Stimulated activated CD4-positive, alpha-beta T cell treated with anti-CD3 and anti-CD28 coated beads, Interleukin-15, amount 100 ng/mL, for 48 hours (primary cell): ENCODE results near the gene IFT81.

Source experiments
- DNase-seq, 2 donors: peaks; one replicate each; pipeline ENCODE4 v3.0.0-alpha.2; 2020; ENCODE audit warnings: low read depth in 2 of 2

IFT81 gene

GRCh38 chr12:110149086-110149660, 25.0 kb downstream of the IFT81 start:
- no peak for DNase-seq

DNA sequence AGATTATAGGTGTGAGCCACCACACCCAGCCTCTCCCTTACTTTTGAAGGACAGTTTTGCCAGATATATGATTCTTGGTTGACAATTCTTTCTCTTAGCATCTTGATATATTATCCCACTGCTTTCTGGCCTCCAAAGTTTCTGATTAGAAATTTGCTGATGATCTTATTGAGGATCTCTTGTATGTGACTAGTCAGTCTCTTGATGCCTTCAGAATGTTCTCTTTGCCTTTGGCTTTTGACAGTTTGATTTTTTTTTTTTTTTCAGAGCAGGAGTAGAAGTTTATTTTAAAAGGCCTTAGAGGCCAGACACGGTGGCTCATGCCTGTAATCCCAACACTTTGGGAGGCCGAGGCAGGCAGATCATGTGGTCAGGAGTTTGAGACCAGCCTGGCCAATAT, 32.6 kb downstream of the IFT81 start:
- no peak for DNase-seq

- no peak for DNase-seq
These were observed 33.4 kb downstream of the IFT81 start for GRCh38 chr12:110157539-110157938.

GRCh38 chr12:110159671-110160245, 35.6 kb downstream of the IFT81 start:
- no peak for DNase-seq

DNA sequence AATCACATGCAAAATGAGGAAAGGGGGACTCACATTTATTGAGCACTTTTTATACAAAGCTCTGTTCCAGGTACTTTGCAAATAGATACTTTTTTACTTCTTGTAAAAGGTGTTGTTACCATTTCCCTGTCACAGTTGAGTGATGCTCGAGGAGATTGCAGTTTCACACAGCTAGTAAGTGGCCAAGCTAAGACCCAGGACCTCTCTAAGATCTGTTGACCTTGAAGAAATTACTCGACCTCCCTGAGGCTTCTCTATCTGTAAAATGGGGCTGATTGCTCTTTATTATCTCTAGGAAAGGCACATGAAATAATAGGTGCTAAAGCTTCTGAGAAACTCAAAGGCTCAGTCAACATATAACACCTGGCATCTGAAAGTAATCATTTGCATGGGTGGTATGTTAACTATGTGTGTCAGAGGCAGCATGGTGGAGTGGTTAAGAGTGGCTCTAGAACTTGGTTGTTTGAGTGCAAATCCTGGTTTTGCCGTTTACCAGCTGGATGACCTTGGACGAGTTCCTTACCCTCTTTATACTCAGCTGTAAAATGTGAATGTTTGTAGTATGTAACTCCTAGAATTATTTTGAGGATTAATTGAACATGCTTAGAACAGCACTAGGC, 41.5 kb downstream of the IFT81 start:
- no peak for DNase-seq

DNA sequence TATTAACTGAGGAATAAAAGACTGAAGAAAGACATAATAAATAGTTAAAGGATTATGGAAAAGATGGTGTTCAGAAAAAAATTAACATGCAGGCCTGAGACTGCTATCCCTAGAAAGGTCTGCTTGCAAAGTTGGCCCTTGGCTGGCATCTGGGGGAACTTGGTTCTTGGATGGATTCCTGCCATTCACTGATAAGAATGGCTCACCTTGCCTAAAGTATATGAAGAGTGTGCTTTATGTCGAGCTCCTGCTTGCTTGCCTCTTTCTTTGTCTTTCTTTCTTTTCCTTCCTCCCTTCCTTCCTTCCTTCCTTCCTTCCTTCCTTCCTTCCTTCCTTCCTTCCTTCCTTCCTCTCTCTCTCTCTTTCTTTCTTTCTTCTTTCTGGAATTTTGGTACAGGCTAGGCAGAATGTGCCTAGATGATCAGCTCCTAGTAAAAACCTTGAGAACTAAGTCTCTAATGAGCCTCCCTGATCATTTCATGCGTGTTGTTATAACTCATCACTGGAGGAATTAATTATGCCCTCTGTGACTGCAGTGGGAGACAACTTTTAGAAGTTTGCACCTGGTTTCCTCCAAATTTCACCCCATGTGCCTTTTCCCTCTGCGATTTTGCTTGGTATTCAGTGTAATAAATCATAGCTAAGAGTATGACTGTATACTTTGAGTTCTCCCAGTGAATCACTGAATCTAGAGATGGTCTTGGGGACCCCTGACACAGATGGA, 44.7 kb downstream of the IFT81 start:
- DNase-seq, result no peak

- DNase-seq, result no peak
These were observed 46.5 kb downstream of the IFT81 start for GRCh38 chr12:110170535-110171185.

DNA sequence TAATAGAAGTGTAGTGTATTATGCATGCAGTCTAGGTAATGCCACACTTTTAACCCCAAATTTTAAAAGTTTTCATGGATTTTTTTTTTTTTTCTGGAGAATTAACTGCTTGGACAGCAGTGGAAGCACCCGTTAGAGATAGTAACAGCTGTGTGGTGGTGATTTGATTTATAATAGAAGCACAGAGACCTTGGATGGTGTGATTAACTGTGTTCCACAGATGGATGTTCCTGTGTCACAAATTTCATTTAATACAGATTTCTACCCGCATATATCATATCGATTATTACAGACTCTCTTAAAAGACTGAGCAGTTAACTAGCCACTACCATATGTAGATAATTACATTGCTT, 47.0 kb downstream of the IFT81 start:
- no peak for DNase-seq

DNA sequence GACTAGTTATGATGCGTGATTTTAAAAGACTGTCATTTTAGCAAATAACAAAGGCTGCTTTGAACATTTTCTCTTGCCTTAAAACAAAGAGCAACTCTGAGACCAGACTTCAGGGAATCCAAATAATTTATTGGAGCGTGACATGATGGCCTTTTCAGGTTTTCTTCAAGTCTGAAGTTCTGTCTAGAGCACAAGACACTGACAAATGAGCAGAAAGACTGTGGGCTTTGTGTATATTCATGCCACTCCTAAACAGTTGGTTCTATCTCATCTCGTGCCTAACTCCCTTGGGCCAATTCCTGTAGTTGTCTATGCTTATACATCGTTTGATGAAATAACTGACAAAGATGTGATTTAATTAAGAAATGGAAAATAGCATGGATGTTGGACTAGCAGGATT, 47.5 kb downstream of the IFT81 start:
- DNase-seq, result no peak

DNA sequence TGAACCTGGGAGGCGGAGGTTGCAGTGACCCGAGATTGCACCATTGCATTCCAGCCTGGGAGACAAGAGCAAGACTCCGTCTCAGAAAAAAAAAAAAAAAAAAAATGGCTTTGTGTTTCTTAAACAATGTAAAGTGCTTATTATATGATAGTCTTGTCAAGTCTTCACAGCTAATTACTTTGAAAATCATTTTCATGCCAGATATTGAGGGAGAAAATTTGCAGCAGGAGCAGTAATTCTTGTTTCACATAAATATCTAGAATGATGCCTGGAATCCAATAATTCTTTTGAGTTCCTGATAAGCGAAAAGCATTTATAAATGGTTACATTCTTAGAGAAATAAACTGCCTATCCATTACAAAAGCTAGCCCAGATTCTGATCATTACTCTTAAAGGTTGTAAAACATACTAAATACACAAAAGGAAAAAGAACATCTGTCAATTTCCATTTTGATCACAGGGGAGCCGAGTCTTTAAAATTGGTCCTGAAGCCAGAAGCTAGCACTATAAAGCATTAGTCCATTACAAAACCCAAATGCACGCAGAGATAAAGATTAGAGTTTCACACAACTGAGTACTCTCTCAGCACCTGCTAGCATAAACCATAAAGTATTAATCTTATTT, 50.3 kb downstream of the IFT81 start:
- DNase-seq, result no peak

DNA sequence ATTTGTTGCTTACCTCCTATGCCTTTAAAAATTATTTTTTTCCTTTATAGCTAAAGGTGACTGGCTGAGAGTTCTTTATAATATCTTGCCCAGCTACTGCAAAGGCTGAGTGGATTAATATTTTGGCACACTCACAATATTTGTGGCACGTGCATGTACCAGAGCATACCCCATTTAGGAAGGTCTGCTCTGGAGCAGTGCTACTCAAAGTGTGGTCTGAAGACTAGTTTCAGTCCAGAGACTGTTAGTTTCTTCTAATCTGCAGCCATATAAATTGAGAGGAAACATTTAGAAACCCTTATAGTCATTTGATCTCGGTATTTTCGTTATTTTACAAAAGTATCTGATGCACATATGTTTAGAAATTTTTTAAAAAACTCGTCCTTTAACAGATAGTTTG, 51.0 kb downstream of the IFT81 start:
- no peak for DNase-seq

- DNase-seq, result no peak
These were observed 52.6 kb downstream of the IFT81 start for GRCh38 chr12:110176745-110177144.

DNA sequence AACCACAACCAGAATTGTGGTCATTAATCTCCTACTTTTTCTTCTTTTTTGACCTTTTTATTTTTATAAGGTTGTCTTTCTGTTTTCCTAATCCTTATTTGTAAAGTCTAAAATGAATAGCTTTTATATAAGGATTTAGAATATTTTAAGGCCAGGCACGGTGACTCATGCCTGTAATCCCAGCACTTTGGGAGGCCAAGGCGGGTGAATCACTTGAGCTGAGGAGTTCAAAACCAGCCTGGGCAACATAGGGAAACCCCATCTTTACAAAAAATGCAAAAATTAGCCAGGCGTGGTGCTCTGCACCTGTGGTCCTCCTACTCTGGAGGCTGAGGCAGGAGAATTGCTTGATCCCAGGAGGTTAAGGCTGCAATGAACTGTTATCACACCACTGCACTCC, 55.1 kb downstream of the IFT81 start:
- no peak for DNase-seq

GRCh38 chr12:110180591-110181005, 56.4 kb downstream of the IFT81 start:
- DNase-seq, result no peak

GRCh38 chr12:110182281-110182680, 58.1 kb downstream of the IFT81 start:
- DNase-seq, result no peak

GRCh38 chr12:110183386-110183785, 59.2 kb downstream of the IFT81 start:
- DNase-seq, result no peak

DNA sequence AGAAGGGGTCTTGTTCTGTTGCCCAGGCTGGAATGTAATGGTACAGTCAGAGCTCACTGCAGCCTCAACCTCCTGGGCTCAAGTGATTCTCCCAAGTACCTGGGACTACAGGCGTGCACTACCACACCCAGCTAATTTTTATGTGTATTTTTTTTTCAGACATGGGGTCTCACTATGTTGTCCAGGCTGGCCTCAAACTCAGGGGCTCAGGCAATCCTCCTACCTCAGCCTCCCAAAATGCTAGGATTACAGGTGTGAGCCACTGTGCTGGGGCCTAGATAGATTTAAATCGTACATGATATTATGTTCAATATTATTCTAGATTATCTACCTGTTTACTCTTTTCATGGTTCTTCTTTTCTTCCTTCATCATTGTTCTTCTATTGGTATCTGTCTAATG, 61.5 kb downstream of the IFT81 start:
- no peak for DNase-seq

- DNase-seq, result no peak
These were observed 61.9 kb downstream of the IFT81 start for GRCh38 chr12:110186059-110186458.

DNA sequence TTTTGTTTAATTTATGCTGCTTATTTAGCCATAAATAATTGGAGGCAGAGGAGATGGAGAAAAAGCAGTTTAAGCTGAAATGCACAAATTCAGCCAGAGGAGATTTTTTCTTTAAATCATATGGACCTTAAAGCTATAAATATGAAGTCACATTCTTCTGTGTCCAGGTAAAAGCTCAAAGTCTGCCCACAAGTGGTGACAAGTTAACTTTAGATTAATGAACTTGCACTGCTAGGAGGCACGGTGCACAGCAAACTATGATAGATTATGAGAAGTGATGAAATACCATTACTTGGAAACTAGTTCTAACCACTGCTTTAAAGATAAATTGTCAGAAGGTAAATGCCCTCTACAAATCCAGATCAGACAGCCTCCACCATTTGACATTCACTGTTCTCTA, 69.0 kb downstream of the IFT81 start:
- no peak for DNase-seq

GRCh38 chr12:110197003-110197402, 72.8 kb downstream of the IFT81 start:
- no peak for DNase-seq

DNA sequence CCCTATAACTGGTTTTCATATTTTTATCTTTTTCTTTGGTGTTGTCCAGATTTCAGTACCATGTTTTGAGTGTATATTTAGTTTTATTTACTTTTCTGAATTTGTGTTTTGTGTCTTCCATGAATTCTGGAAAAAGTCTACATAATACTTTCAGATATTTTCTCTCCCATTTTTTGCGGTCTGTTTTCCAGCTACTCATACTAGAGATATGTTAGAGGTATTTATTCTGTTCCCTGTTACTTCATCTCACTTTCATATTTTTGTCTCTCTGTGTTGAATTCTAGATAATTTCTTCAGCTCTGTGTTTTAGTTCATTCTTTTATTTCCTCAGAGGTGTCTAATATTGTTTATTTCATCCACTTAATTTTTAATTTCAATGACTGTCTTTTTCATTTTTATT, 74.2 kb downstream of the IFT81 start:
- no peak for DNase-seq
